ENCODE results near the gene WASL.
"Not testable (repeated sequence)": the region's sequence is repeated elsewhere in the genome, so short reads cannot be mapped to it uniquely, and the experiment has no call there.

The WASL gene

DNA sequence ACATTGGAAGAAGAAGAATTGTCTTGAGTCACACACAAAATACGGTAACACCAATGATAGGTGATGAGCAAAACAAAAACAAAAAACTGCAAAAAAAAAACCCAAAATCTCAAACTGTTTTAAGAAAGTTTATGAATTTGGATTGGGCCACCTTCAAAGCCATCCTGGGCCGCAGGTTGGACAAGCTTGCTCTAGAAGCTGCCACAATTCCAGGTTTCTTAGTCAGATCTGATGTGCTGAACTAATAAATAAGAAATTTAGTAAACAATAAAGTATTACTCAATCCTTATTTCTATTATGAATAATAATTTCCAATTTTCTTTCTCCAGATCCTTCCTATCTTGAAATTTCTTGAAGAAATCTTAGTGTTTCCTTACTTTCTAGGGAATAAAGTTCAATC, 10.0 kb downstream of the WASL start:
- DNase-seq (ENCODE audit: low read depth): no peak
- no peak overlapping the region for H3K4me3 ChIP-seq (ENCODE audit: low read depth, low read length)
- in situ Hi-C loops (cut with HindIII; ENCODE audit: low sequenced_read_pairs): no loop called here
- TF ChIP-seq, protein P1, sequence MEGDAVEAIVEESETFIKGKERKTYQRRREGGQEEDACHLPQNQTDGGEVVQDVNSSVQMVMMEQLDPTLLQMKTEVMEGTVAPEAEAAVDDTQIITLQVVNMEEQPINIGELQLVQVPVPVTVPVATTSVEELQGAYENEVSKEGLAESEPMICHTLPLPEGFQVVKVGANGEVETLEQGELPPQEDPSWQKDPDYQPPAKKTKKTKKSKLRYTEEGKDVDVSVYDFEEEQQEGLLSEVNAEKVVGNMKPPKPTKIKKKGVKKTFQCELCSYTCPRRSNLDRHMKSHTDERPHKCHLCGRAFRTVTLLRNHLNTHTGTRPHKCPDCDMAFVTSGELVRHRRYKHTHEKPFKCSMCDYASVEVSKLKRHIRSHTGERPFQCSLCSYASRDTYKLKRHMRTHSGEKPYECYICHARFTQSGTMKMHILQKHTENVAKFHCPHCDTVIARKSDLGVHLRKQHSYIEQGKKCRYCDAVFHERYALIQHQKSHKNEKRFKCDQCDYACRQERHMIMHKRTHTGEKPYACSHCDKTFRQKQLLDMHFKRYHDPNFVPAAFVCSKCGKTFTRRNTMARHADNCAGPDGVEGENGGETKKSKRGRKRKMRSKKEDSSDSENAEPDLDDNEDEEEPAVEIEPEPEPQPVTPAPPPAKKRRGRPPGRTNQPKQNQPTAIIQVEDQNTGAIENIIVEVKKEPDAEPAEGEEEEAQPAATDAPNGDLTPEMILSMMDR (IDR thresholded peaks at IDR 0.05; ENCODE audit: low read depth, low read length, missing control alignments): no peak

DNA sequence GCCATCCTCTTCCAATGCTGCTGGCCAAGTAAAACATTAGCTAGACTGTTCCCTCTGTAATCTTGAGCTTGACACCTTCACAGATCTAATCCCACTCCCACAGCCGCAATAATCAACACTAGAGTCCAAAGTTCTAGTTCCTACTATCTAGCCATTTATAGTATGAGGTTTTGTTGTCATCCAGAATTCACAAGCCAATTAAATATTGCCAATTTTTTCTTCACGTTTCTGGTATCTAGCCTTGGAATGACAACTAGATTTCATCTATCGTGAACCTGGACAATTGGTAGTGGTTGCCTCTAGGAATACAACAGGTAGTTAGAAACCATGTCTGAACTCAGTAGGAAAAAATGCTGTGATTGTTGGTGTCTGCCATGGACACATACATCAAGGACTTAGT, 10.4 kb downstream of the WASL start:
- H3K4me3 ChIP-seq (ENCODE audit: low read depth, low read length): no peak overlapping the region
- TF ChIP-seq, protein P1 (IDR thresholded peaks at IDR 0.05; ENCODE audit: low read depth, low read length, missing control alignments): no peak
- in situ Hi-C loops (cut with HindIII; ENCODE audit: low sequenced_read_pairs): no loop called here
- DNase-seq (ENCODE audit: low read depth): no peak

DNA sequence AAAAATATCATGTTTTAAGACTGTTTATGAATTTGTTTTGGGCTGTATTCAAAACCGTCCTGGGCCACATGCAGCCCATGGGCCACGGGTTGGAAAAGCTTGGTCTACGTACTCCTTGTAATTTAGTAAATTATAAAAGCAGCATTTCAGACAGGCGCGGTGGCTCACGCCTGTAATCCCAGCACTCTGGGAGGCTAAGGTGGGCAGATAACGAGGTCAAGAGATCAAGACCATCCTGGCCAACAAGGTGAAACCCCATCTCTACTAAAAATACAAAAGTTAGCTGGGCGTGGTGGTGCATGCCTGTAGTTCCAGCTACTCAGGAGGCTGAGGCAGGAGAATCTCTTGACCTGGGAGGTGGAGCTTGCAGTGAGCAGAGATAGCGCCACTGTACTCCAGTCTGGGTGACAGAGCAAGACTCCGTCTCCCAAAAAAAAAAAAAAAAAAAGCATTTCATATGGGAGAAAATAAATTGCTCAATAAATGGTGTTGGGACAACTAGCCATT, 11.6 kb downstream of the WASL start:
- DNase-seq (ENCODE audit: low read depth); H3K4me3 ChIP-seq (ENCODE audit: low read depth, low read length); in situ Hi-C loops (cut with HindIII; ENCODE audit: low sequenced_read_pairs): not testable (repeated sequence)

DNA sequence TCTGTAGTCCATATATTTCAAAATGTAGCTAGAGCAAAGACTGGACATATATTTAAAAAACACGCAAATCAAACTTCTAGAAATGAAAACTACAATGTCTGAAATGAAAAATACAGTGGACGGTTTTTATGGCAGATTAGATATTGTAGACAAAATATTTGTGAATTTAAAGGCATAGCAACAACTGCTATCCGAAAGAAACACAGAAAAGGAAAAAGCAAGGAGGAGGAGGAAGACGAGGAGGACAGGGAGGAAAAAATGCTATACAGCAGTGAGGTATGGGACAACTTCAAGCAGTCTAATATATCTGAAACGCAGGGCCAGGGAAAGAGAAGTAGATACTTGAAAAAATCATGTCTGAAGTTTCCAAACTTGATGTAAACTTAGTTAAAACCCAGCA, 13.3 kb downstream of the WASL start:
- in situ Hi-C loops (cut with HindIII; ENCODE audit: low sequenced_read_pairs): no loop called here
- no peak overlapping the region for H3K4me3 ChIP-seq (ENCODE audit: low read depth, low read length)
- TF ChIP-seq, protein P1 (IDR thresholded peaks at IDR 0.05; ENCODE audit: low read depth, low read length, missing control alignments): no peak
- DNase-seq (ENCODE audit: low read depth): no peak

DNA sequence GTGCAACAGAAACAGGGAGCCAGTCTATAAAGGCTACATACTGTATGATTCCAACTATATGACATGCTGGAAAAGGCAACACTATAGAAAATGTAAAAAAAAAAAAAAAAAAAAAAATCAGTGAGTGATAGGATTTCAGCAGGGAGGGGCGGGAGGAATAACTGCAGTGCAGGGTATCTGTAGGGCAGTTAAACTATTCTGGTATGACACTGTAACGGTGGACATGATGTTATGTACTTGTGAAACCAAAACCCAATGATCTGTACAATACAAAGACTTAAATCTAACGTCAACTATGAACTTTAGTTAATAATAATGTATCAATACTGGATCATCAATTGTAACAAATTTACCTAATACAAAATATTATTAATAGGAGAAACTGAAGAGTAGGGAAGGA, 14.3 kb downstream of the WASL start:
- no peak for DNase-seq (ENCODE audit: low read depth)
- in situ Hi-C loops (cut with HindIII; ENCODE audit: low sequenced_read_pairs): no loop called here
- TF ChIP-seq, protein P1 (IDR thresholded peaks at IDR 0.05; ENCODE audit: low read depth, low read length, missing control alignments): no peak
- H3K4me3 ChIP-seq (ENCODE audit: low read depth, low read length): no peak overlapping the region

DNA sequence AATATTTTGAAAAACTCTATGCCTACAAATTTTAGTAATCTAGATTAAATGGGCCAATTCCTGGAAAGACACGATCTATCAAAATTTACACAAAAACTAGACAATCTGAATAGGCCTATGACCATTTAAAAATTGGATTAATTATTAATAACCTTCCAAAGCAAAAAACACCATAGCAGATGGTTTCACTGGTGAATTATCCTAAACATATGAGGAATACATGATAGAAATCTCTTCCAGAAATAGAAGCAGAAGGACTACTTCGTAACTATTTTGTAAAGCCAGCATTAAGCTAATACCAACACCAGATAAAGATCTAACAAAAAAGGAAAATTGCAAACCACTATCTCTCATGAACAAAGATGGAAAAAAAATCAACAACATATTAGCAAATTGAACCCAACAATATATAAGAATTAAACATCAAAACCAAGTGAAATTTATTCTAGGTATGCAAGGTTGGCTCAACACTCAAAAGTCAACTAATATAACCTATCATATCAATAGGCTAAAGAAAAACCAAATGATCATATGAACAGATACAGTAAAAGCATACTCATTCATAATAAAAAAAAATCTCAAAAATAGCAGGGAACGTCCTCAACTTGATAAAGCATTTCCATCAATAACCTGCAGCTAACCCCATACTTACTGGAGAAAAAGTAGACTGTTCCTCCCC, 16.3 kb downstream of the WASL start:
- in situ Hi-C loops (cut with HindIII; ENCODE audit: low sequenced_read_pairs): no loop called here
- TF ChIP-seq, protein P1 (IDR thresholded peaks at IDR 0.05; ENCODE audit: low read depth, low read length, missing control alignments): no peak
- no peak overlapping the region for H3K4me3 ChIP-seq (ENCODE audit: low read depth, low read length)
- DNase-seq (ENCODE audit: low read depth): no peak

DNA sequence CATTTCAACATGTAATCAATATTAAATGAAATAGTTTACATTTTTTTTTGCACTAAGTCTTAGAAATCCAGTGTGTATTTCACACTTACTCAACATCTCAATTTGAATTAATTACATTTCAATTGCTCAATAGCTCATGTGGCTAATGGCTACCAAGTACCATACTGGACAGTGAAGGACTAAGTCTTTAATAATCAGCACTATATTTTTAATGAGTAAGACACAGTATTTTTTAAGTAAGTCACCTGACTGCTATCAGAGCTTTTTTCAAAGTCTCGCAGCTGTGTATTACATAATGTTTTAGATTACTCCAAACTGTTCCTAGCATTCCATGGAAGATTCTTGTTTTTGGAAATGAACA, 19.6 kb downstream of the WASL start:
- in situ Hi-C loops (cut with HindIII; ENCODE audit: low sequenced_read_pairs): no loop called here
- no peak overlapping the region for H3K4me3 ChIP-seq (ENCODE audit: low read depth, low read length)
- TF ChIP-seq, protein P1 (IDR thresholded peaks at IDR 0.05; ENCODE audit: low read depth, low read length, missing control alignments): no peak
- DNase-seq (ENCODE audit: low read depth): no peak
